GM13977 (cell line): Measurements from ENCODE around the gene FAIM2.

Source experiments
- DNase-seq: peaks from one replicate; pipeline ENCODE4 v3.0.0; 2012; ENCODE audit warnings: low spot score
- CTCF ChIP-seq: IDR thresholded peaks from 2 replicates; pipeline ENCODE4 v1.5.1; 2012; ENCODE audit warnings: mild to moderate bottlenecking, control low read depth; ENCODE audit not compliant: insufficient read depth; ENCODE audit errors: extremely low read depth, missing control alignments
- in situ Hi-C: fragments of 300-500 bp; cut with MboI; formaldehyde crosslinking; loops from one replicate; pipeline ENCODE4 v1.12.0; 2022; ENCODE audit warnings: low sequenced_read_pairs, low pct_unique_long_range_greater_than_20kb, mixed read lengths, inconsistent platforms; ENCODE audit not compliant: unreplicated experiment

Gene FAIM2

GRCh38 chr12:49920915-49921286, 17.2 kb upstream of the FAIM2 start:
- DNase-seq: no peak
- no peak for TF ChIP-seq CTCF
- in situ Hi-C loops: no loop called here

GRCh38 chr12:49920241-49920914, 16.7 kb upstream of the FAIM2 start:
- DNase-seq: no peak
- no peak for TF ChIP-seq CTCF
- in situ Hi-C loops: no loop called here

GRCh38 chr12:49917788-49918173, 14.1 kb upstream of the FAIM2 start:
- no peak for DNase-seq
- in situ Hi-C loops: no loop called here
- no peak for TF ChIP-seq CTCF

- in situ Hi-C loops: no loop called here
- DNase-seq: no peak
- TF ChIP-seq CTCF: no peak
Measured at GRCh38 chr12:49917166-49917787, 13.6 kb upstream of the FAIM2 start.

GRCh38 chr12:49916129-49916919, 12.6 kb upstream of the FAIM2 start:
- no peak for DNase-seq
- TF ChIP-seq CTCF: no peak
- in situ Hi-C loops: no loop called here

GRCh38 chr12:49912345-49913255, 8.9 kb upstream of the FAIM2 start:
- no peak for TF ChIP-seq CTCF
- in situ Hi-C loops: no loop called here
- DNase-seq: no peak
